Stimulated activated CD4-positive, alpha-beta T cell treated with anti-CD3 and anti-CD28 coated beads, TNF-alpha, amount 100 ng/mL, for 48 hours (primary cell): ENCODE data around the gene TMED7.
A peak's percentile ranks its signal among the peaks of the same experiment; 100 is the strongest.
"Not testable (repeated sequence)": the region's sequence is repeated elsewhere in the genome, so short reads cannot be mapped to it uniquely, and the experiment has no call there.

ENCODE experiments used
- DNase-seq, 3 donors: peaks; one replicate each; pipeline ENCODE4 v3.0.0-alpha.2; 2020; ENCODE audit warnings: low read depth in 3 of 3

The TMED7 gene

DNA sequence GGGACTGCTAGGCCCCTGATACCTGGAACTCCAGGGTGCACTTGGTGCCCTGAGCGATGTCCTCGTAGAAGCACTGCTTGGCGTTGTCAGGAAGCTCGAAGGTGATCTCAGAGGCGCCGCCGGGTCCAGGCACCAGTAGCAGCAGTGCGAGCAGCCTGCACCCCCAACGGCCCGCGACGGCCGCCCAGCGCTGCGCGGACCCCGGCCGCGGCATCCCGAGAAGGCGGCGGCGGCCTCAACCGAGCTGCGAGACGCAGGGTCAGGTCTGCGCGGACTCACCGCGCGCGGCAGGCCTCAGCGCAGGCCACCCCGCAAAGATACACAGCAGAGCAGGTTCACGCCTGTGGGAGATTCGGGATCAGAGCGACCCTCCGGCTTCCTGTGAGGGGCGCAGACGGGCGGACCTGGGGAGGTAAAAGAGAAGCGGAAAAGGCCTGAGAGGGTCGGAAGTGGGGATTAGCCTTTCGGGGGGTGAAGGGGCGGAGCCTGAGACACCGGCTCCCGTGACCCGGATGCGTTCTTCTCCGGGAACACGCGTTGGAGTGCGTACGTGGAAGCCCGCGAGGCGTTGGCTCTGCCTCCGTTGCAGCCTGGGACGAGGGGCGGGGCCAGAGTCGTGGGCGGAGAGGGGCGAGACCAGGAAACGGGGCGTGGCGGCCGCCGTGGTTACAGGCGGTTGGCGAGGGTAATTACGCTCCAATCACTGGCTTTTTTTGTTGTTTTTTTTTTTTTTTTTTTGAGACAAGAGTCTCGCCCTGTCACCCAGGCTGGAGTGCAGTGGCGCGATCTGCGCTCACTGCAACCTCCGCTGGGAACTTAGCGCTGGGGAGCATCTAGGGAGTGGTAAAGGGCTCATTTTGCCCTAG lies at the start of gene TMED7:
TMED7 (minus strand) TSS at position 458 of the 866 bp plus-strand sequence; CDS start at position 214, 244 bp downstream.
- DNase-seq = peak; percentile 100

DNA sequence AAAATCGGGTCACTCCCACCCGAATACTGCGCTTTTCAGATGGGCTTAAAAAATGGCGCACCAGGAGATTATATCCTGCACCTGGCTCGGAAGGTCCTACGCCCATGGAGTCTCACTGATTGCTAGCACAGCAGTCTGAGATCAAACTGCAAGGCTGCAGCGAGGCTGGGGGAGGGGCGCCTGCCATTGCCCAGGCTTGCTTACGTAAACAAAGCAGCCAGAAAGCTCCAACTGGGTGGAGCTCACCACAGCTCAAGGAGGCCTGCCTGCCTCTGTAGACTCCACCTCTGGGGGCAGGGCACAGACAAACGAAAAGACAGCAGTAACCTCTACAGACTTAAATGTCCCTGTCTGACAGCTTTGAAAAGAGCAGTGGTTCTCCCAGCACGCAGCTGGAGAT lies 48.9 kb upstream of the TMED7 start:
- not testable (repeated sequence) for DNase-seq

DNA sequence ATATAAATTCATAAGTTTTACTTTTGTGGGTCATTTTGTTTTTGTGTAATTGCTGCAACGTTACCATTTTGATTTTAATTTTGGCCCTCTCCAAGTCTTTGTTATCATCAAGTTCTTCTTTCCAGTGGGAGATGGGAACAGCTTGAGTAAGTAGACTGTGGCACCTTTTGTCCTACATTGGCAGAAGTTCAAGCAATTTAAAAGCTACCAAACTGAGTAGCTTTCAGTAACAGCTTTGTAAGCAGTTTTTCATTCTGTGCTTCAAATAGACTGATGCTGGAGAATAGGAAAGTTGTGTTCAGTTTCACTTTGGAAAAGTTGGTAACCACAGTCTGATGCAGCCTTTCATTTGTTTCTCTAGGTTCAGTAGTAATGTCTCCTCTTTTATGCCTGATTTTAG lies 47.8 kb upstream of the TMED7 start:
- DNase-seq = no peak

DNA sequence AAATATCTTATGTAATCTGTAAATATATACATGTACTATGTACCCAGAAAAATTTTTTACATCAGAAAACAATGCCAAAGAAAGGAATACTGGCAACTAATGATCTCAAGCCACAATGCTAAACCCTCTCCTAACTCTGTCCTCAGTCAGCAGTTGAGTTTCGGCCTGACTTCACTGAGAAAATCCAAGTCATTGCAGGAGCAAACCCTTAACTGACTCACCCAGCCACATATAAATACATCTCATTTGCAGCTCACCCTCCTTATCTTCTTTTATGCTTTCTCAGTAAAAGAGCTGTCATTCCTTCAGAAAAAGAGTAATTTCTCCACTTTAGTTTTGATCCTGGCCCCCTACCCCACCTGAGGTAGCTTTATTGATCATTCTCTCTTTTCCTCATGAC lies 46.1 kb upstream of the TMED7 start:
- DNase-seq = no peak

DNA sequence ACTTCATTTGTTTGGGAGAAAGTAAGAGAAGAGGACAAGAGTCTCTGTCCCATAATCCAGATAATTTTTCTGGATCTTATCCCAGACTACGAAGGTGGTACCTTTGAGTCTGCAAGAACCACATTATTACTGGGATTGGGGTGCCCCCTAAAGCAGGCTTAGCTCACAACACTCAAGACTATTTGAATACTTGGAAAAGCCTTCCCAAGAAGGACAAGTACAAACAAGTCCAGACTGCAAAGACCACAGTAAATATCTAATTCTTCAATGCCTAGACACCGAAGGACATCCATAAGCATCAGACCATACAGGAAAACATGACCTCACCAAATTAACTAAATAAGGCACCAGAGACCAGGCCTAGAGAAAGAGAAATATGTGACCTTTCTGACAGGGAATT lies 40.2 kb upstream of the TMED7 start:
- no peak for DNase-seq

DNA sequence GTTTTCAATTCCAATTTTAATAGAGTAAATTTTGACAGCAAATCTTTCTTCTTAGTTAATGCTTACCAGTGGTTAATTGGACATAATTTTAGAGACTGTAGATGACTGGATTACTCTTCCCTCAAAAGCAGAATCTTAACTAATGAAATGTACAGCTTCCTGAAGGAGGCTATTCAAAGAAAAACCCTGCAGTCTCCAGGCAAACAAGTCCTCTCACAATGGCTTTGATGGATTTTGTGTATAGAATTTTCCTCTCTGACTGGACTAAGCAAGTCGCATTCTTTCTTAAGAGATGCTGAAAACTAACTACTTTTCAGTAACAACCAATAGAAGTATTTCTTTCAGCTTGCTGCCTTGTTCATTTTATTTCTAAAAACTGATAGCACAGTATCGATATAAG lies 35.7 kb upstream of the TMED7 start:
- no peak for DNase-seq

DNA sequence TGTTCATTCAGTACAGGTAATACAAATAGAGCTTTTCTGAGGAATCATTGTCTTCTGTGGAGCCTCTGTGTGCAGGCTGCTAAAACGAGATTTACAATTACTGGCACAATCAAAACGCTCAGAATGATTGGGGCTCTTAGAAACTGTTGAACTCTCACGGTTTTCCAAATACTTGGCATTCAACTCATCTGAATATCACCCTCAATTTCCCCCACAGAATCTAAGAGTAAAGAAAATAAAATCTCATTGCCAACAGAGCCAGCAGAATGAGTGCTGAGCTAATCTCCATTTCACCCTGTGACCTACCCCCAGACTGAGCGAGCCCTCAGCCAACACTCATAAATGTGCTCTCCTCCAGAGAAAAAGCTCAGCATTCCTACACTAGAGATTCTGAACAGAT lies 35.3 kb upstream of the TMED7 start:
- DNase-seq = no peak

DNA sequence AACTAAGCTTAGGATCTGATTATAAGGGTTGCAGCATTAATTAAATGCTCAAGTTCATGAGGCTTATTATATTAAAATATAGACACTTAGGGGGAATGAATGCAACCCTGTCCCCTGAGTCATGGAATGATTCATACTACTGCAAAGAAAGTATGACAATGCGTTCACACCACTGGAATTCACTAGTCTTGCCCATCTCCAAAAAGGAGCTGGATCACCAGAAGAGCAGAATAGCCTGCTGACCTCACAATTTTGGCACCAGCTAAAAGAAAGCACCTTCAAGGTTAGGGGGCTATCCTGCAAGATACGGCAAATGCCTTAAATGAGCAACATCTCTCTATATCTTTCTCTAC lies 32.0 kb upstream of the TMED7 start:
- DNase-seq = no peak

DNA sequence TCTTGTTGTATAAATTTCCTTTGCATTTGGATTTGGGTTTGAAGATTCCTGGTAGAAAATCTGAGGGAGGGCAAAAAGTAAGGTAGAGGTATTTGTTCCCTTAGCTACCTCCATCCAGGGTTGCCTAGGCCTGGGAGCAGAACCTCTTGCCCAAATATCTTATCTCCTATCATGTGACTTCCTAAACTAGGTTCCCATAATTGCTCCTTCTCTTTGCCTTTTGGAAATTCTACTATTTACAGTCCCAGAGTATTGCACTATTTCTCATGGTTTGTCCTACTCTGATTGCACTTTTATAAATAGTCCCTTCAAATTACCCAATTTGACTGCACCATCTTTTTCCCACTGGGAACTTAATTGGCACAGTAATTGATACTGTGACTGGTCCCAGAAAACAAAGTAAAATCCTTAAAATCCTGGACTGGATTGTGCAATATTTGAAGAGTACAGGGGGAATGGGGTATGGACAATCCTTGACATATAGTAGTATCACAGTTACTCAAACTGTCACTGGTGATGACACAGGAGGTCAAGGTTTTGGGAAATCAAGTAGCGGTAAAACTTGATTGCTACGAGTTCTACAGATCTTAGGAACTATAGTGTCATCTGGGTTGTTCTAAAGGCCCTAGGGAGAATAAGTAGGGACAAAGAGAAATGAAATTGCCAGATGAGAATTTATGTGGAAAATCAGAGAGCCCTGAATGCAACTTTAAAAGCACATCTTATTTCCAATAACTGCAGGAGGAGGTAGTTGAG lies 31.5 kb upstream of the TMED7 start:
- DNase-seq = no peak

DNA sequence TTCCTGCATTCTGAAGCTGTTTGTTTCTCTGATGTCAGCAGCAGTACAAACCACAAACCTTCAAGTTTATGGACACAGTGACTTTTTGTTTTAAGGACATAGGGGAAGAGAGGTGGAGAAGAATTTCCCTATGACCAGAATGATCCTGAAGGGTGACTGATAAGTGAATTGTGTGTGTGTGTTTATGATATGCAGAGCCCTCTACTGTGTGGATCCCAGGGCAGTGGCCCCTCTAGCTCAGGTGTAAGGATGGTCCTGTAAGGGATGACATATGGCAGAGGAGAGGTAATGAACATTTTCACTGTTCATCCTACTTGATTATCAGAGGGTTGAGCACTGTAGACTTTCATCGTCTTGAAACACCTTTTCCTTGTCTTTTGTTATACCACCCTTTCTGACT lies 30.6 kb upstream of the TMED7 start:
- no peak for DNase-seq

DNA sequence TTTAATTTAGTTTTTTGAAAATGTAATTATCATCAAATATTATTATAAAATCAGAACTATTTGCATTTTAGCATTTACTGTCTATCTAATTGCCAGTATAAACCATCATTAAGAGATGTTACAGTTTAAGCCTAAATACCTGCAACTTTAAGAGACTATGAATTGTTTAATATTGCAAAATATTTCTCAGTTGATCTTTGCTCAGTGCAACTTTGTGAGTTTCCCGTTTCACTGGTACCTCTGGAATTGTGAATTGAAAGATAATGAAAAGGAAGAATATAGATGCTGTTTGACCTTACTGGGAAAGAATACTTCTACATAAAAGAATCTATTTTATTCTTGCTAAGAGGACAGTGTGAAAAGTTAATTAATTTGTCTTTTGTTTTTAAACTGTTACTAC lies 30.2 kb upstream of the TMED7 start:
- no peak for DNase-seq

DNA sequence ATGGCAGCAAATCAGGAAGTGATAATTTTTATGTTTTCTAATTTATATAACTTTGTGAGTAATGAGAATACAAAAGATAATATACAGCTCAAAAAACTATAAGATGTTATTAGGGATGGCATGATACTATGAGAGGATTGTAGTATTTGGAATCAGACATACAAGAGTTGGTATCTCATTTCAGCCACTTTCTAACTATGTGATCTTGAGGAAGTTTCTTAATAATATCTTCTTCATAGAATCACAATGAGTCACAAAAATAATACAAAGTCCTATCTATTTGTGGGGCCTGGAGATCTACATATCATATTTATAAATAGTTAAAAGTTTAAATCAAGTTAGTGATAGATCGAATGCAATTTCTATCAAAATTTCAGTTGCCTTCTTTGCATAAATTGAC lies 23.7 kb upstream of the TMED7 start:
- no peak for DNase-seq

DNA sequence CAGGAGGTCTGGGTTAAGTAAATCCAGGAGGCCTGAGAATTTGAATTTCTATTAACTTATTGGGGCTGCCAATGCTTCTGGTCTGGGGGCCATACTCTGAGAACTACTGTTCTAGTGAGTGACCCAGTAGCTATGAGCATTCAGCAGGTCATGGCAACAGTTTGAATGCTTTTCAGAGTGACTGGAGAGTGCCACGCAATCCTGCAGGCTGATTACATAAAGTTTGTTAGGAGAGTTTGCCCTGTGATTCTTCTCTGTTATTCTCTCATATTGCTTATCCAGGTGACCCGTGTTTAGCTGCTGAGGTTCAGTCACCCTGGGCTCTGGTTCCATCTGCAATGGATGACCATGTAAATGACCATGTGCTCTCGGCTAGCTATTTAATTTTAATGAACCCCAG lies 22.2 kb upstream of the TMED7 start:
- DNase-seq = no peak

DNA sequence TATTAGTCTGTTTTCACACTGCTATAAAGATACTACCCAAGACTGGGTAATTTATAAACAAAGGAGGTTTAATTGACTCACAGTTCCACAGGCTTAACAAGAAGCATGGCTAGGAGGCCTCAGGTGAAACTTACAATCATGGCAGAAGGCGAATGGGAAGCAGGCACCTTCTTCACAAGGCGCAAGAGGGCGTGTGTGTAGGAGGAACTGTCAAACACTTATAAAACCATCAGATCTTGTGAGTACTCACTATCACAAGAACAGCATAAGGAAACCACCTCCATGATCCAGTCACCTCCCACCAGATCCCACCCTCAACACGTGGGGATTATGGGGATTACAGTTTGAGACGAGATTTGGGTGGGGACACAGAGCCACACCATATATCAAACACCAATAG lies 19.6 kb upstream of the TMED7 start:
- not testable (repeated sequence) for DNase-seq

DNA sequence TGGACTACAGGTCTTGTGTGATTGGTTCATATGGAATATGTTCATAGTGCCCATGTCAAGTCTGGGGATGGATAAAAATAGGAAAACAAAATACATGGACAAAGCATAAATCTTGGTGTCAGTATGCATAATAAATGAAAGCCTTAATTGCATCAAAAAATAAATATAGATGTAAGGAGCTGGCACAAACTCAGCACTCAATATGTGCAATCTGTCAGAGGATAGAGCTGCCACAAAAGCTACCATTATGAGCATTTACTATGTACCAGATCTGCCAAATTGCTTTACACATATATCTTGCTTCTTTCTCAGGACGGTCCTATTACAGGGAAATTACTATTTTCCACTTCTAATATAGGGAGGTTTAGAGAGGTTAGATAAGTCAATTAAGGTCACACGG lies 18.2 kb upstream of the TMED7 start:
- no peak for DNase-seq

DNA sequence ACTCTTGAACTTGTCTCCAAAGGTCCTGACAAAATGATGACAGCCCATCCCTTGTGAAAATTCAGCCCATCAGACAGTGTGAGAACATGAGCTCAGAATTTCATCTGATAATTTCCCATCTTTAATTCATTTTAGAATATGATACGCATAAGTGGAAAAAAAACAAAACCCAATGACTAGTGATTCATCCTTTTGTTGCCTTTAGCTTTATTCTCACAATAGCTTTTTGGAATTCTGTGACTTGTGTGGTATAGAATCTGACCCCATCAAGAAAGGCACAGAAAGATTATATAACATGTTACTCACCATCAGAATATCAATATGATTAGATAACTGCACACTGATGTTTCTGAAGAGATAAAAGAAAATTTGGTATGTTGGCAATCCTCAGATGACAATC lies 16.1 kb upstream of the TMED7 start:
- no peak for DNase-seq

DNA sequence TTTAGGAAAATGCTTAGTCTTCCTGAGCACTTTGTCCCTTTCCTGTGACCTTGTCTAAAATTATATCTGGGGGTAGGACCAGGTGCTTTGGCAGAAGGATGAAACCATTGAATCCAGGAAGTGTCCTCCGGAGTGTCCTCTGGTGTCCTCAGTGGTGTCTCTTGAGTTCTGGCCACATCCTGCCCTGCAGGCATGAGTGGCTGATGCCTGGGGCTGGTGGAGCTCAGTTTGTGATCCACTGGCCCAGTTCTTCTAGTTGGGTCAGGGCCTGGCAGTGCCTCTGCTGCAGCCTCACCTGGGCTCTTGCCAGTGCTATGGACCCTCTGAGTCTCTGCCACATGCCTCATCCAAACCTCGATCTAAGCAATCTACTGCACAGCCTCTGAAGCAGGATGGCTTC lies 14.4 kb upstream of the TMED7 start:
- no peak for DNase-seq

DNA sequence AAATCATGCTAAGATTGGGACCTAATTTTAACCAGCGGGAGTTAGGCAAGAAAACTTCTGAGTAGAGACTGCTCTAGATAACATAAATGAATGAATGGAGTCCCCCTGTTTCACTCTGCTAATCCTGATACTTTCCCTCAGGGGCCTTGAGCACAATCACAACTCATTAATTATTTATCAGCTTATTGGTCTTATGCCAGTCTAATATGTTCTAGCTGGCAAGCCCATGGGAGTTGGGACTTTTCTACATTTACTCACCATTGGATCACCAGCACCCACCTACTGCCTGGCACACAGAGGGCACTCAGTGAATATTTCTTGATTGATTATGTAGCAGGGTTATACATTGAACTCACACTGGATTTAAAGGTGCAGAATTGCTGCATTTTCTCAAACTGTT lies 13.5 kb upstream of the TMED7 start:
- DNase-seq = no peak

DNA sequence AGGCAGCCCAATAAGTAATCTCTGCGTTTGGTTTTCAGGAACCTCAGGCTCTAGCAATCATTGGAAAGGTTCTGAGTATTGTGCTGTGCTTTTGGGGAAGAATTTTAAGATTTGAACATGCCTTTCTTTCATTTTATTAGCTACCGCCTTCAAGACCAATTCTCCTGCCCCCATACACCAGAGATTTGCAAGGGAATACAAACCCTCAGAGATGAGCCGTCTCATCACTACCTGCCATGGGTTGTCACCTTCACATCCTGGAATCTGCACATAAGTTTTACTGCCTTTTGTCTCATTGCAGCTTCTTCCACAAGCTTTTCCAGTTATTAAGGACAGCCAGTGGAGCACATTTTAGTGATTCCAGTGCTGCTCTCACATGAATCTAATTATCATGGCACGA lies 11.7 kb upstream of the TMED7 start:
- no peak for DNase-seq

DNA sequence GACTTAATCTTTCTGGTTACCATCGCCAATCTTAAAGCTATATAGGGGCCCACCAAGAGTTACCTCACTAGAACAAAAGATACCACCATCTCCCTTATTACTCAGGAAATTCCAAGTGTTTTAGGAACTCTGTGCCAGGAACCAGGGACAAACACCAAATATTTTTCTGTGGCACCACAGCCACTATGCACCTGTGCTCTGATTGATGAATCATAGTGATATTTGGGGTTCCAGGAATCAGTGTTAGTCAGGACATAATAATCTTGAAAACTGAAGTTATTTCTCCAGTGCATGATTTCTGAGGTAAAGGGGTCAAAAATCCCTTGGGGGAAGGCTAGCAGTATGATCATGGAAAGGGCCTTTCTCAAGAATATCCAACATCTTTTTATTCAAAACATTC lies 10.2 kb upstream of the TMED7 start:
- no peak for DNase-seq

DNA sequence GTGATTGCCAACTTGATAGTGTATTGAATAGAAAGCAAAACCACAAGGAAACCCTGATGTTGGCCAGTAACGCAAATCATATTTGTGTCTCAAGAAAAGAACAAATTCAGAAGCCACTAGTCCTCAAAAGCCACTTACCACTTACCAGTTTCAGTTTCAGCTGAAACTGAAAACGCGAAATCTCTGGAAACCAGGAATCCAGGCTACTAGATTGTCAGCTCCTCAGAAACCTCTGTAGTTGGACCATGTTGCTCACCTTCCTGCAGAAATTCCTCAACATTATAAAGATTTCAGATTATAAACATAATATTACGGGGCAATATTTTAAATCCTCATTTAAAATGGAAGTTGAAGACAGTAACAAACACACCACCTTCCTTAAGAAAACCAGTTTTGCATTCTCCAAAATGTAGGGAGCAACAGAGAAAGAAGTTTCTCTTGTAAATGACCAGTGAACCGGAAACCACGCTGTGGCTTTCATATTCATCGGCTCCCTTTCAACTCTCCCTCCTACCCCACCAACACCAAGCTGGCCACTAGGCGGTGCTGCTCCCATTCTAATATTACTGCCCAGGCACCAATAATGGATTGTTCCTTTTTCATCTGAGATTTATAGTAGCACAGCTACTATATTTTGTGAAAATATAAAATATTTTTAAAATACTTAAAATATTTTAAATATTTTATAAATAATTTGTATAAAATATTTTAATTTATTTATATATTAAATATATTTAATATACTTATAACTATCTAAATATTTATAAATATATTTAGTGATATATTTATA lies 8.7 kb upstream of the TMED7 start:
- DNase-seq = peak; percentile 69 to 79 (median 72)

DNA sequence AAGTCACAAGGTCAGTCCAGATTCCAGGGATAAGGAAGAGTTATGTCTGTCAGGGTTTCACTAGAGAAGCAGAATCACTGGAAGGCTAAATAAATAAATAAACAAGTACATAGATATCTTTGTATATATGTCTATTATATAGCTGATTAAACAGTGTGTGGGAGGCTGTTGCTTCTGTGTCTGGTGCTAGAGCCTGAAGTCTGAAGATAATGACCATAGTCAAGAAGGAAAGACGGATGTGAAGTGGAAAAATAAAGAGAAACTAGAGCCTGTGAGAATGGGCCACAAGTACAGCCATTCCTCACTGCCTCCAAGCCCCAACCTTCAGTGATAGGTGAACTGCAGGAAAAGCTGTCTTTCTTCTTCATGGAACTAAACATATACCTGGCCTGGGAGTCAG lies 4.1 kb upstream of the TMED7 start:
- DNase-seq = no peak
